ENCODE measurements around the gene NACC2.

NACC2 gene

GRCh38 chr9:136088481-136088938 is 6.6 kb downstream of the NACC2 start:
- Histone ChIP-seq H3K27me3 (ENCODE audit: control insufficient read depth, insufficient read depth, low read length) (no peaks in the 10 kb centered on the region), H3K4me2 (ENCODE audit: low read length) (no peak overlapping the region), H3K36me3 (ENCODE audit: control insufficient read depth, insufficient read depth, low read length) (no peaks in the 10 kb centered on the region), H3K9ac (no peak overlapping the region), H3K79me2 (peaks cover 27% of the 10 kb centered on the region), H3K4me3 (ENCODE audit: low read depth, low read length) (no peak overlapping the region), H3K27ac (no peak overlapping the region), H2AFZ (no peak overlapping the region), H3K4me1 (no peaks in the 10 kb centered on the region), H3K9me3 (ENCODE audit: control insufficient read depth, low read length) (no peaks in the 10 kb centered on the region)
- no peak for TF ChIP-seq CTCF (IDR thresholded peaks at IDR 0.05)

- no peaks in the 10 kb centered on the region for H3K9me3 ChIP-seq (ENCODE audit: control insufficient read depth, low read length)
- no peaks in the 10 kb centered on the region for H3K36me3 ChIP-seq (ENCODE audit: control insufficient read depth, insufficient read depth, low read length)
- H3K4me1 ChIP-seq, result no peaks in the 10 kb centered on the region
- no peak for TF ChIP-seq CTCF (IDR thresholded peaks at IDR 0.05)
- no peak overlapping the region for H3K27ac ChIP-seq
- H3K4me2 ChIP-seq (ENCODE audit: low read length), result no peak overlapping the region
- no peak overlapping the region for H3K9ac ChIP-seq
- H3K4me3 ChIP-seq (ENCODE audit: low read depth, low read length), result no peak overlapping the region
- H3K79me2 ChIP-seq, result peaks cover 28% of the 10 kb centered on the region
- no peaks in the 10 kb centered on the region for H3K27me3 ChIP-seq (ENCODE audit: control insufficient read depth, insufficient read depth, low read length)
- H2AFZ ChIP-seq, result no peak overlapping the region
Observed at GRCh38 chr9:136087741-136088480, 7.2 kb downstream of the NACC2 start.

- H3K27me3 ChIP-seq (ENCODE audit: control insufficient read depth, insufficient read depth, low read length), result no peaks in the 10 kb centered on the region
- no peak overlapping the region for H3K4me2 ChIP-seq (ENCODE audit: low read length)
- no peak for TF ChIP-seq CTCF (IDR thresholded peaks at IDR 0.05)
- no peak overlapping the region for H3K9ac ChIP-seq
- H3K4me3 ChIP-seq (ENCODE audit: low read depth, low read length), result no peak overlapping the region
- H2AFZ ChIP-seq, result no peak overlapping the region
- no peaks in the 10 kb centered on the region for H3K4me1 ChIP-seq
- peaks cover 28% of the 10 kb centered on the region for H3K79me2 ChIP-seq
- H3K27ac ChIP-seq, result no peak overlapping the region
- no peaks in the 10 kb centered on the region for H3K36me3 ChIP-seq (ENCODE audit: control insufficient read depth, insufficient read depth, low read length)
- H3K9me3 ChIP-seq (ENCODE audit: control insufficient read depth, low read length), result no peaks in the 10 kb centered on the region
Observed at GRCh38 chr9:136086951-136087740, 7.9 kb downstream of the NACC2 start.

GRCh38 chr9:136086213-136086881 is 8.7 kb downstream of the NACC2 start:
- H3K9ac ChIP-seq, result no peak overlapping the region
- H3K4me1 ChIP-seq, result peaks cover 4% of the 10 kb centered on the region
- no peaks in the 10 kb centered on the region for H3K9me3 ChIP-seq (ENCODE audit: control insufficient read depth, low read length)
- H3K27me3 ChIP-seq (ENCODE audit: control insufficient read depth, insufficient read depth, low read length), result no peaks in the 10 kb centered on the region
- H3K4me2 ChIP-seq (ENCODE audit: low read length), result no peak overlapping the region
- H2AFZ ChIP-seq, result no peak overlapping the region
- no peak for TF ChIP-seq CTCF (IDR thresholded peaks at IDR 0.05)
- no peak overlapping the region for H3K27ac ChIP-seq
- H3K36me3 ChIP-seq (ENCODE audit: control insufficient read depth, insufficient read depth, low read length), result no peaks in the 10 kb centered on the region
- no peak overlapping the region for H3K4me3 ChIP-seq (ENCODE audit: low read depth, low read length)
- H3K79me2 ChIP-seq, result peaks cover 34% of the 10 kb centered on the region

All from parathyroid adenoma (tissue), 2 donors.